Measurements from ENCODE around the gene EGLN2. TPM values are rescaled to one million over a fixed set of nuclear protein-coding genes. Genes with fewer than 3 reads are reported as not detected.

The EGLN2 gene
- total RNA-seq, 8 experiments from 2014 or later, result 32.1 to 96.2 (median 65.5) TPM

Other genes with a start within 250 kb of the EGLN2 start
- gene SHKBP1, start 222.3 kb upstream of the EGLN2 start, total RNA-seq, result 10 to 100 TPM in 7 of 8 experiments, 1 to 10 TPM in 1; 10.0 to 37.1 (median 21.2) TPM
- gene LTBP4, start 197.8 kb upstream of the EGLN2 start, total RNA-seq, result 10 to 100 TPM in 7 of 8 experiments, 1 to 10 TPM in 1; 1.8 to 52.8 (median 20.1) TPM
- gene NUMBL, start 108.5 kb upstream of the EGLN2 start, total RNA-seq, result 10 to 100 TPM in 7 of 8 experiments, 1 to 10 TPM in 1; 7.9 to 26.2 (median 18.3) TPM
- gene COQ8B, start 82.3 kb upstream of the EGLN2 start, total RNA-seq, result 10 to 100 TPM; 27.6 to 53.1 (median 32.8) TPM
- gene ITPKC, start 82.1 kb upstream of the EGLN2 start, total RNA-seq, result 10 to 100 TPM in 3 of 8 experiments, 1 to 10 TPM in 5; 7.8 to 13.1 (median 9.2) TPM
- 10 to 100 TPM in 1 of 8 experiments, 1 to 10 TPM in 7; 2.4 to 12.6 (median 3.8) TPM for gene ACTMAP, start 48.7 kb upstream of the EGLN2 start, total RNA-seq
- 100 to 1,000 TPM in 1 of 8 experiments, 10 to 100 TPM in 7; 32.4 to 112 (median 40.7) TPM for gene SNRPA, start 48.0 kb upstream of the EGLN2 start, total RNA-seq
- 1 to 10 TPM in 3 of 8 experiments, under 1 TPM in 1, not detected in 4; 0.90 to 5.0 (median 1.5) TPM for gene MIA, start 23.7 kb upstream of the EGLN2 start, total RNA-seq
- gene RAB4B, start 20.9 kb upstream of the EGLN2 start, total RNA-seq, result 10 to 100 TPM; 14.5 to 23.0 (median 19.4) TPM
- gene CYP2A6, start 51.3 kb downstream of the EGLN2 start, total RNA-seq, result 1 to 10 TPM in 3 of 8 experiments, under 1 TPM in 2, not detected in 3; 0.16 to 2.0 (median 1.4) TPM
- 1 to 10 TPM in 1 of 8 experiments, under 1 TPM in 4, not detected in 3; 0.17 to 1.1 (median 0.45) TPM for gene CYP2A7, start 83.0 kb downstream of the EGLN2 start, total RNA-seq
- gene CYP2B6, start 192.1 kb downstream of the EGLN2 start, total RNA-seq, result under 1 TPM in 4 of 8 experiments, not detected in 4; 0.17 to 0.63 (median 0.22) TPM

All from motor neuron (in vitro differentiated cells).